ENCODE measurements around the gene QRICH1. TPM values are rescaled to one million over a fixed set of nuclear protein-coding genes. Genes with fewer than 3 reads are reported as not detected.
A peak's percentile ranks its signal among the peaks of the same experiment; 100 is the strongest.

QRICH1 gene
- total and polyA plus RNA-seq, 7 donors = 21.5 to 83.9 (median 52.8) TPM

DNA sequence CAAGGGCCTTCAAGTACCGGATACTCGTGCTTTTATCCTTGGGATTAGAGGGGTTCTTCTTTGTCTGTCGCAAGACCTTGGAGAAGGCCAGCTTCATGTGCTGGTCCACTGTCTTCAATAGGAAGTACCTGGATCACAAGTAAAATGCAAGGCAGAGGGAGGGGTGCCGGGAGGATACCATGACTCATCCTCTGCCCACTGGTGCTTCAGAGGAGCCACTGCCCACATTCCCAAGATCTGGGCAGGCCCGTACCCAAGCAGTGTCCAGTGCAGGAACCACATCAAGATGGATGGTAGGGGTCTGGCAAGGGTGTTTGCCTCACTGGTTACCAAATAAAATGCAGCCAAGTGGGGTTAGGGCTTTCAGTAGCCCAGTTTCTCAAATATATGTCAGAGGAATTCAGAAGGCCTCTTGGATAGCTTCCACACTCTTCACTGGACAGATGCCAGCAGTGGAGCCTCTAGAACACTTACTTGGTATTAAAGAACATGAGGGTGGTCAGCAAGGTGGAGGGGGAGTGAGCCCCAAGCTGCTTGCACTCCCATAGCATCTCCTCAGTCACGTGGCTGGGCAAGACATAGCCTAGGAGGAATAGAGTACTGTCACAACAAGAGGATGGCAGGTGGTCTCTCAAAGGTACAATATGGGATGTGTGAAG lies 61.1 kb downstream of the QRICH1 start:
- Histone ChIP-seq H3K4me1 (peaks cover 11% of the 10 kb centered on the region), H3K27me3 (ENCODE audit: insufficient read depth in 3 of 3, low read length in 2 of 3) (no peaks in the 10 kb centered on the region), H3K36me3 (ENCODE audit: insufficient read depth in 1 of 2, low read depth in 1 of 2) (peaks cover 3 to 81% of the 10 kb centered on the region in 2 donors), H3K27ac (no peak overlapping the region), H3K4me3 (no peak overlapping the region), H3K9me3 (no peaks in the 10 kb centered on the region)
- DNase-seq (no peak), ATAC-seq (no peak)
- intact Hi-C loops (cut with DNase I) = loop anchor here (5.0 kb wide), 3 partner anchors 45 to 60 kb away; partner anchors contain the start of gene QRICH1 (in 1 of the 2)
- WGBS, 3 donors = 88 to 91% (median 91%) methylated on average over 6 of the region's 6 CpGs
- TF ChIP-seq, protein P1, sequence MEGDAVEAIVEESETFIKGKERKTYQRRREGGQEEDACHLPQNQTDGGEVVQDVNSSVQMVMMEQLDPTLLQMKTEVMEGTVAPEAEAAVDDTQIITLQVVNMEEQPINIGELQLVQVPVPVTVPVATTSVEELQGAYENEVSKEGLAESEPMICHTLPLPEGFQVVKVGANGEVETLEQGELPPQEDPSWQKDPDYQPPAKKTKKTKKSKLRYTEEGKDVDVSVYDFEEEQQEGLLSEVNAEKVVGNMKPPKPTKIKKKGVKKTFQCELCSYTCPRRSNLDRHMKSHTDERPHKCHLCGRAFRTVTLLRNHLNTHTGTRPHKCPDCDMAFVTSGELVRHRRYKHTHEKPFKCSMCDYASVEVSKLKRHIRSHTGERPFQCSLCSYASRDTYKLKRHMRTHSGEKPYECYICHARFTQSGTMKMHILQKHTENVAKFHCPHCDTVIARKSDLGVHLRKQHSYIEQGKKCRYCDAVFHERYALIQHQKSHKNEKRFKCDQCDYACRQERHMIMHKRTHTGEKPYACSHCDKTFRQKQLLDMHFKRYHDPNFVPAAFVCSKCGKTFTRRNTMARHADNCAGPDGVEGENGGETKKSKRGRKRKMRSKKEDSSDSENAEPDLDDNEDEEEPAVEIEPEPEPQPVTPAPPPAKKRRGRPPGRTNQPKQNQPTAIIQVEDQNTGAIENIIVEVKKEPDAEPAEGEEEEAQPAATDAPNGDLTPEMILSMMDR (IDR thresholded peaks at IDR 0.05) = no peak

DNA sequence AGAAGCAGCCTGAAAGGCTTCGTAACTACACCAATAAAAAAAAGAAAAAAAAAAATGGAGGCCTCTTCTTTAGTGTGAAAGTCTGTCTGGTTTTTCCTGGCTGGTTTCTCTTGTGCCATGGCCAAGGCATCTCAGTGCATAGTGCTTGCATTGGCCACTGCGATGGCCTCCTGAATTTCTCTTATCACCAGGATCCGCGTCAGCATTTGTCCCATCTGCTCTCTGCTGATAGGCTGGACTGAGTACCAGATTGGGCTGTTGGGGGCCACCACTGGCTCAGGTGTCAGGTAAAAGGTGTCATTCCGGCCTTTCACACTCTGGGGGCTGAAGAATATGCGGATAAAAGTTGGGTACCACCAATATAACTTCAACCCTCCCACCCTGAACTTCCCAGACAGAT lies 63.5 kb downstream of the QRICH1 start:
- Histone ChIP-seq H3K4me1 (peaks cover 27% of the 10 kb centered on the region), H3K9me3 (no peaks in the 10 kb centered on the region), H3K36me3 (ENCODE audit: insufficient read depth in 1 of 2, low read depth in 1 of 2) (peaks cover 7 to 83% of the 10 kb centered on the region in 2 donors), H3K27me3 (ENCODE audit: insufficient read depth in 3 of 3, low read length in 2 of 3) (no peaks in the 10 kb centered on the region), H3K4me3 (no peak overlapping the region), H3K27ac (no peak overlapping the region)
- DNase-seq (no peak), ATAC-seq (no peak)
- WGBS, 3 donors = 86 to 93% (median 87%) methylated on average over 6 of the region's 6 CpGs
- TF ChIP-seq, protein P1 (IDR thresholded peaks at IDR 0.05) = no peak
- intact Hi-C loops (cut with DNase I) = loop anchor here (5.0 kb wide), 3 partner anchors 47 to 62 kb away; partner anchors contain the start of gene QRICH1 (in 1 of the 2)

DNA sequence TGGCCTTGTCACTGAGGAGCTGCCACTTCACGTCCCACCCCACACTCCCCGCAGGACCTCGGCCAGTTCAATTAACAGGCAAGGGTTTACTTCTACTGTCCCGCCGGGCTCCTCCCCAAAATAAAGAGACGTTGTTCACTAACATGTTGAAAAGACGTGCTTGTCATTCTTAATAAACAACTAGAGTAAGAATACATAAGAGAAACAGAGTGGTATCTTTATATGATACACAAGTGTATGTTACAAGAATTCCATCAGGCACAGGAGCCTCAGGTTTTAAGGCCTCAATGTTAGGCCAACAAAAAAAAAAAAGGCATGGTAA lies 64.3 kb downstream of the QRICH1 start:
- DNase-seq (no peak), ATAC-seq (no peak)
- H3K4me1 ChIP-seq = peaks cover 31% of the 10 kb centered on the region
- intact Hi-C loops (cut with DNase I) = no loop called here
- H3K36me3 ChIP-seq (ENCODE audit: insufficient read depth in 1 of 2, low read depth in 1 of 2) = peaks cover 7 to 83% of the 10 kb centered on the region in 2 donors
- H3K27me3 ChIP-seq (ENCODE audit: insufficient read depth in 3 of 3, low read length in 2 of 3) = no peaks in the 10 kb centered on the region
- TF ChIP-seq, protein P1 (IDR thresholded peaks at IDR 0.05) = no peak
- WGBS, 3 donors = 2 to 5% (median 3%) methylated on average over 7 of the region's 7 CpGs
- H3K4me3 ChIP-seq = peak overlapping the region; percentile 89
- H3K9me3 ChIP-seq = no peaks in the 10 kb centered on the region
- peak overlapping the region; percentile 93 for H3K27ac ChIP-seq

DNA sequence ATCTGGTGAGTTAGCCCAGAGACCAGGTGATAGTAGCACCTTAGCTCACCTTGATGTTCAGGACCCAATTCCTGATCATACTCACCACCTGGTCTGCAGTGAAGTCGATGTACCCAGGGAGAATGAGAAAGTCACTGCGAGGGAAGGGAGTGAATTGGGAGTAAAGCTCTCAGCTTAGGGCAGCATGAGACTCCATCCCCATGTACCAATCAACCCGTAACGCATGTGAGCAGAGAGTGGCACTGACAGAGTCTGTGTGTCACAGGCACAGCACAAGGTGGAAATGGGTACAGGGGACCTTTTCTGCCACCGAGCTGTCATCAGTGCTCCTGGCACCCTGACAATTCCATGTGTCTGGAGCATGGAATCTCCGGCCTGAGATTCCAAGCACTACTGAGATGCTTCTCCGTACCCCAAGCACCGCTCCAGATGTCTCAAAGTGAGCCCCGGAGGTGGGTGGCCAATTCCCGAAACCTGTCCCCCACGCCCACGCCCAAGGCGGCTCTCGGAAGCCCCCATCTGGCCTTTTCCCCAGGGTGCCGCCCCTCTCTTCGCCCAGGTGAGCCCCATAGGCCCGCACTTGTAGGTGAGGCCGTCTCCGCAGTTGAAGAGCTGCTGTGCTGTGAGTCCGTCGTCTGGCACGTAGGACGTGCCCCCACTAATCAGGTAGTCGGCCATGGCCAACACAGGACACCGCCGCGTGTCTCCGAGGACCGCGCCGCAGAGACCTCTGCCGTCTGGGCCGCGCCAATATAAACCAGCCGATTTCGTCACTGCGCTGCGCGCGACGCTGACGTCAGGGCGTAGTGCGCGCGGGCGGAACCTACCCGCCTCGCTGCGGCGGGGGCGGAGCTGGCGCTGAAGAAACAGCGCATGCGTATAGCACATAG lies 65.0 kb downstream of the QRICH1 start, which contains the start of gene IMPDH2:
IMPDH2 (minus strand) TSS at position 726 of the 890 bp plus-strand sequence; CDS start at position 678, 48 bp downstream.
- peaks cover 37% of the 10 kb centered on the region for H3K4me1 ChIP-seq
- ATAC-seq (peak; percentile 91 to 96 (median 95)), DNase-seq (peak; percentile 93 to 98)
- peak within 1 kb of the TSS; percentile 89 for H3K4me3 ChIP-seq
- H3K27ac ChIP-seq = peak within 1 kb of the TSS; percentile 93
- TF ChIP-seq, protein P1 (IDR thresholded peaks at IDR 0.05) = no peak
- no peaks in the 10 kb centered on the region for H3K9me3 ChIP-seq
- no peaks in the 10 kb centered on the region for H3K27me3 ChIP-seq (ENCODE audit: insufficient read depth in 3 of 3, low read length in 2 of 3)
- H3K36me3 ChIP-seq (ENCODE audit: insufficient read depth in 1 of 2, low read depth in 1 of 2) = peaks cover 7 to 83% of the 10 kb centered on the region in 2 donors
- intact Hi-C loops (cut with DNase I) = no loop called here
- WGBS, 3 donors = 1 to 2% (median 1%) methylated on average over 55 of the region's 55 CpGs

Data from psoas muscle (tissue), 8 donors.